Smooth muscle cell (in vitro differentiated cells): Measurements from ENCODE around the gene INHBB. TPM values are rescaled to one million over a fixed set of nuclear protein-coding genes. Genes with fewer than 3 reads are reported as not detected.

Experiments
- DNase-seq: peaks from one replicate; lab custom pipeline; 2025; ENCODE audit not compliant: unreplicated experiment; lab: John Stamatoyannopoulos, UW
- H2AFZ ChIP-seq: fragments of 200-600 bp; sonication (generic); 2 replicates; pipeline ENCODE4 v1.6.0; 2016; ENCODE audit warnings: antibody characterized with exemption, low read depth, mild to moderate bottlenecking
- H3F3A ChIP-seq: fragments of 200-600 bp; sonication (generic); 2 replicates; pipeline ENCODE4 v1.6.0; 2017; ENCODE audit warnings: antibody characterized with exemption, low read depth
- H3K27ac ChIP-seq: fragments of 200-600 bp; sonication (generic); 2 replicates; pipeline ENCODE4 v1.5.1; 2016; ENCODE audit warnings: low read depth, mild to moderate bottlenecking
- H3K27me3 ChIP-seq: fragments of 200-600 bp; sonication (generic); 2 replicates; pipeline ENCODE4 v1.6.1; 2016; ENCODE audit warnings: low read depth, mild to moderate bottlenecking
- H3K36me3 ChIP-seq: fragments of 200-600 bp; sonication (generic); 2 replicates; pipeline ENCODE4 v1.5.1; 2016; ENCODE audit warnings: low read depth
- H3K4me1 ChIP-seq: fragments of 200-600 bp; sonication (generic); 2 replicates; pipeline ENCODE4 v1.5.1; 2016; ENCODE audit warnings: low read depth
- H3K4me2 ChIP-seq: fragments of 200-600 bp; sonication (generic); 2 replicates; pipeline ENCODE4 v1.6.0; 2016; ENCODE audit warnings: mild to moderate bottlenecking
- H3K4me3 ChIP-seq: fragments of 200-600 bp; sonication (generic); 2 replicates; pipeline ENCODE4 v1.5.1; 2016; ENCODE audit warnings: mild to moderate bottlenecking
- H3K79me2 ChIP-seq: fragments of 200-600 bp; sonication (generic); 2 replicates; pipeline ENCODE4 v1.6.0; 2016; ENCODE audit warnings: low read depth, mild to moderate bottlenecking
- H3K9ac ChIP-seq: fragments of 200-600 bp; sonication (generic); 2 replicates; pipeline ENCODE4 v1.6.0; 2016; ENCODE audit warnings: low read depth
- H3K9me3 ChIP-seq: fragments of 200-600 bp; sonication (generic); replicated peaks from 2 replicates; pipeline ENCODE4 v1.5.1; 2016; ENCODE audit warnings: low read depth
- H4K20me1 ChIP-seq: fragments of 200-600 bp; sonication (generic); 2 replicates; pipeline ENCODE4 v1.6.0; 2016; ENCODE audit warnings: low read depth
- CTCF ChIP-seq: fragments of 200-600 bp; sonication (generic); IDR thresholded peaks from 2 replicates; pipeline ENCODE4 v1.5.1; 2017; ENCODE audit warnings: borderline replicate concordance, mild to moderate bottlenecking, antibody characterized with exemption; ENCODE audit not compliant: insufficient read depth, poor library complexity, severe bottlenecking
- WGBS: methylation state at CpG from one replicate; pipeline ENCODE4 v1.1.7; 2016; ENCODE audit warnings: low lambda C conversion rate; 5-methylcytosine and 5-hydroxymethylcytosine counted together
- polyA plus RNA-seq: library from polyadenylated mRNA; unstranded; fragments of >200 nt; fragmentation: Nextera tagmentation; extraction: Ambion mirVana; gene quantifications from 2 replicates; pipeline ENCODE4 v1.2.1, GENCODE V29; 2016
- total RNA-seq: library from RNA; depleted of rRNA; stranded (reverse); fragments of >200 nt; gene quantifications from 2 replicates; pipeline ENCODE4 v1.2.3, GENCODE V29; 2014

The INHBB gene
- total and polyA plus RNA-seq, 2 experiments from 2014 or later = 0.06 to 0.09 TPM

GRCh38 chr2:120346667-120347358 is 877 bp downstream of the INHBB start:
- no peaks in the 10 kb centered on the region for H3F3A ChIP-seq
- H2AFZ ChIP-seq = no peak overlapping the region
- peaks cover 81% of the 10 kb centered on the region for H3K27me3 ChIP-seq
- peak overlapping the region; percentile 80 for H3K4me2 ChIP-seq
- H3K27ac ChIP-seq = no peak overlapping the region
- WGBS = 6% methylated on average over 44 of the region's 54 CpGs
- DNase-seq = no peak
- no peaks in the 10 kb centered on the region for H3K9me3 ChIP-seq
- H4K20me1 ChIP-seq = peaks cover 10% of the 10 kb centered on the region
- TF ChIP-seq CTCF = no peak
- H3K79me2 ChIP-seq = no peaks in the 10 kb centered on the region
- no peaks in the 10 kb centered on the region for H3K36me3 ChIP-seq
- H3K9ac ChIP-seq = no peak overlapping the region
- peak overlapping the region; percentile 36 for H3K4me3 ChIP-seq
- H3K4me1 ChIP-seq = peaks cover 5% of the 10 kb centered on the region

- Histone ChIP-seq H3K4me1 (peaks cover 5% of the 10 kb centered on the region), H3F3A (no peaks in the 10 kb centered on the region), H2AFZ (no peak overlapping the region), H3K4me3 (peak overlapping the region; percentile 36), H4K20me1 (peaks cover 10% of the 10 kb centered on the region), H3K9ac (no peak overlapping the region), H3K79me2 (no peaks in the 10 kb centered on the region), H3K4me2 (peak overlapping the region; percentile 80), H3K27ac (no peak overlapping the region), H3K9me3 (no peaks in the 10 kb centered on the region), H3K36me3 (no peaks in the 10 kb centered on the region), H3K27me3 (peaks cover 74% of the 10 kb centered on the region)
- TF ChIP-seq CTCF = no peak
- WGBS = 12% methylated on average over 27 of the region's 27 CpGs
- DNase-seq = no peak
These were observed 1.6 kb downstream of the INHBB start for GRCh38 chr2:120347396-120348060.

GRCh38 chr2:120348134-120348736 is 2.3 kb downstream of the INHBB start:
- no peak overlapping the region for H3K27ac ChIP-seq
- no peak overlapping the region for H2AFZ ChIP-seq
- H3K27me3 ChIP-seq = peaks cover 67% of the 10 kb centered on the region
- no peak for TF ChIP-seq CTCF
- H4K20me1 ChIP-seq = peaks cover 10% of the 10 kb centered on the region
- no peaks in the 10 kb centered on the region for H3K9me3 ChIP-seq
- no peaks in the 10 kb centered on the region for H3F3A ChIP-seq
- H3K9ac ChIP-seq = no peak overlapping the region
- WGBS = 27% methylated on average over 7 of the region's 7 CpGs
- no peaks in the 10 kb centered on the region for H3K79me2 ChIP-seq
- no peak overlapping the region for H3K4me2 ChIP-seq
- DNase-seq = no peak
- H3K4me1 ChIP-seq = peaks cover 5% of the 10 kb centered on the region
- no peaks in the 10 kb centered on the region for H3K36me3 ChIP-seq
- H3K4me3 ChIP-seq = peak overlapping the region; percentile 36
